GM21723 (cell line): Measurements from ENCODE around the gene TMPRSS6.

Experiments
- ATAC-seq: cut with Tn5 transposase; IDR thresholded peaks from one replicate; pipeline ENCODE4 v1.9.1; 2021; ENCODE audit warnings: mild to moderate bottlenecking, moderate library complexity; ENCODE audit not compliant: unreplicated experiment

TMPRSS6 gene

DNA sequence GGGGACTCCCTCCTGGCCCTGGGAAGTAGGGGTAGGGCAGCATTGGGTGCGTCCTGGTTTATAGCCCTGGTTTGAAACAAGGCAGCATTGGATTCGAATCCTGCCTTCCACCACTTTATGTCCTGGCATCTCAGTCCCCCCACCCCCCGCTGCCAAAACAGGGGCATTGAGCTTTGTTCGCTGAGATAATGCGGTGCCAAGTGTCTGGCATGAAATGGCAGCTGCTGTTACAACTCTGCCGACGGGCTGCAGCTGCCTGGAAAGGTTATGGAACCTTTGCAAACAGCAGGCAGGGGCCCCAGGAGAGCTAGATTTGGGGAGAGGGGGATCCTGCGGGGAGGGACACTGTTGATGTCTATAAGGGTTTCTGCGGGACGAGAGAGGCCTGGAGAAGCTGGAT is 92.2 kb downstream of the TMPRSS6 start:
- ATAC-seq = no peak

DNA sequence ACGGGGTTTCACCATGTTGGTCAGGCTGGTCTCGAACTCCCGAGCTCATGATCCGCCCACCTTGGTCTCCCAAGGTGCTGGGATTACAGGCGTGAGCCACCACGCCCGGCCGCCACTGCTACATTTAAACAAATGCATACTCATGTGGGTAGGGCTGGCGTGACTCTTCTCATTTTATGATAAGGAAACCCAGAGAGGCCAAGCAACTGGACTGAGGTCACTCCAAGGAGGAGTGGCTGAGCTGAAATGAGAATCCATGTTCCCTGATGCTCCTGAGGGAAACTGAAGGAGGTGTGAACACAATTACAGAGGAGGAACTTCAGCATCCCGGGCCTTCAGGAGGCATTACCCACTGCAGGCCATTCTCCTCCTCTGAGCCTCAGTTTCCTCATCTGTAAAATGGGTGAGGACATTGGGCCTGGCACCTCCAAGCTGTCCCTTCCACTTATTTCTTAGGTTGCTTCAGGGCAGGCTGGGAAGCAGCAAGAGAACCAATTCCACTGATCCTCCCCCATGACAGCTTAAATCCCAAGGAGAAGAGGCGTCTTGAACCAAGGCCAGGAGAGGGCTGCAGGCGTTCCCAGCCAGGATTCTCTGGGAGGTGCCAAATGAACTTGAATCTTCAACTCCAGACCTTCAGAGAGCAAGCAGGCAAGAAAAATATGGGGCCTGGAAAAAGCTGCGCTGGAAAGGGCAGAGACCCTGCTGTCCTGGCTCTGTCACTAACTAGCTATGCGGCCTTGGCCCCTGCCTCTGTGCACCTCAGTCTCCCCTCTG is 93.2 kb downstream of the TMPRSS6 start:
- ATAC-seq = no peak

DNA sequence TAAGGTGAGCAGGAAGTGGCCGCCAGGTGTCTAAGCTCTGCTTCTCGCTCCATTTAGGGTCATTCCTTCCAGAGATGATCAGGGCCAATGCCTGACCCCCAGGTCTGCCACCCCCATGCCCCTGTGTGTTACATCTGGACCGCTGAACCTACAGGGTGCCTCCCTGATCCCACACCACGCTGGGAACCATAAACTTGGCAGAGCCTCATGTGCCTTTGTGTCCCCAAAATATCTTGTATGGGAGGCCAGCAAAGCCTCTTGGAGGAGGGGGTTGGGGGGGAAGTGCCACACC is 94.0 kb downstream of the TMPRSS6 start:
- no peak for ATAC-seq
